ENCODE data around the gene SP7. TPM values are rescaled to one million over a fixed set of nuclear protein-coding genes. Genes with fewer than 3 reads are reported as not detected.

The SP7 gene
- total and polyA plus RNA-seq, 9 of the 15 experiments (the other 6 are each of a cell fraction or from before 2014, with no cell fraction given), result 0.04 TPM; not detected in 8

- TF ChIP-seq PHF21A (IDR thresholded peaks at IDR 0.05; ENCODE audit: borderline replicate concordance, low read depth) (0 out of 2 replicates have a peak, but pooled peaks have one; percentile 43), TRIM28 (IDR thresholded peaks at IDR 0.05) (0 out of 2 replicates have a peak, but pooled peaks have one; percentile 32), KLF16 (IDR thresholded peaks at IDR 0.05) (0 out of 2 replicates have a peak, but pooled peaks have one; percentile 14), FOXA3 (CRISPR knock-in tag; conservative IDR thresholded peaks at IDR 0.05 in 1 of 2, IDR thresholded peaks at IDR 0.05 in 1 of 2) (no peak), NR1H2 (CRISPR knock-in tag; IDR thresholded peaks at IDR 0.05) (no peak), CBX5 (IDR thresholded peaks at IDR 0.05; ENCODE audit: borderline replicate concordance, low read depth) (no peak), KDM5B (IDR thresholded peaks at IDR 0.05; ENCODE audit: insufficient replicate concordance, low read depth, low read length) (no peak), LCOR (CRISPR knock-in tag; IDR thresholded peaks at IDR 0.05) (0 out of 2 replicates have a peak, but pooled peaks have one; percentile 18), GTF2A2 (tag; IDR thresholded peaks at IDR 0.05) (no peak), PHF20 (IDR thresholded peaks at IDR 0.05; ENCODE audit: partially characterized antibody) (no peak), ZNF140 (CRISPR knock-in tag; IDR thresholded peaks at IDR 0.05) (no peak), SPI1 (IDR thresholded peaks at IDR 0.05; ENCODE audit: borderline replicate concordance, low read depth, low read length) (no peak), TSC22D4 (tag; IDR thresholded peaks at IDR 0.05) (no peak), RBM14 (IDR thresholded peaks at IDR 0.05; ENCODE audit: borderline replicate concordance, insufficient read depth, low read depth, low read length) (no peak), KHSRP (IDR thresholded peaks at IDR 0.05) (no peak), CXXC5 (CRISPR knock-in tag; IDR thresholded peaks at IDR 0.05) (peak; percentile 63; the same call in 1 of the 2 replicates), TBP (optimal IDR thresholded peaks at IDR 0.05; ENCODE audit: low read depth, low read length) (no peak), ZNF785 (CRISPR knock-in tag; IDR thresholded peaks at IDR 0.05) (no peak), NFE2L1 (tag; IDR thresholded peaks at IDR 0.05; ENCODE audit: borderline replicate concordance, low read depth) (no peak), MAFK (IDR thresholded peaks at IDR 0.05; ENCODE audit: low read length) (no peak), SIX5 (IDR thresholded peaks at IDR 0.05; ENCODE audit: borderline replicate concordance in 1 of 2, insufficient read depth in 1 of 2, low read depth in 1 of 2, low read length in 2 of 2) (no peak), DMBX1 (CRISPR knock-in tag; IDR thresholded peaks at IDR 0.05; ENCODE audit: borderline replicate concordance) (no peak), SMARCA5 (IDR thresholded peaks at IDR 0.05) (0 out of 2 replicates have a peak, but pooled peaks have one; percentile 40), PHTF2 (CRISPR knock-in tag; IDR thresholded peaks at IDR 0.05) (no peak), E2F6 (IDR thresholded peaks at IDR 0.05; ENCODE audit: borderline replicate concordance in 1 of 2, extremely low read depth in 1 of 2, insufficient read depth in 1 of 2, insufficient read length in 1 of 2, low read depth in 1 of 2, low read length in 1 of 2, poor library complexity in 1 of 2, severe bottlenecking in 1 of 2) (no peak)
- TF ChIP-seq, protein P1, sequence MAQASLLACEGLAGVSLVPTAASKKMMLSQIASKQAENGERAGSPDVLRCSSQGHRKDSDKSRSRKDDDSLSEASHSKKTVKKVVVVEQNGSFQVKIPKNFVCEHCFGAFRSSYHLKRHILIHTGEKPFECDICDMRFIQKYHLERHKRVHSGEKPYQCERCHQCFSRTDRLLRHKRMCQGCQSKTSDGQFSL (CRISPR knock-in tag; IDR thresholded peaks at IDR 0.05), result no peak; the same call in 1 of the 2 replicates
- TF ChIP-seq, protein P1 (tag; IDR thresholded peaks at IDR 0.05), result peak in 1 of 2 experiments; percentile 66; a peak in 1 of 4 replicates
- TF ChIP-seq, protein P2, sequence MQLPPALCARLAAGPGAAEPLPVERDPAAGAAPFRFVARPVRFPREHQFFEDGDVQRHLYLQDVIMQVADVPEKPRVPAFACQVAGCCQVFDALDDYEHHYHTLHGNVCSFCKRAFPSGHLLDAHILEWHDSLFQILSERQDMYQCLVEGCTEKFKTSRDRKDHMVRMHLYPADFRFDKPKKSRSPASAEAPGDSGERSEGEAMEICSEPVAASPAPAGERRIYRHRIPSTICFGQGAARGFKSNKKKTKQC (CRISPR knock-in tag; IDR thresholded peaks at IDR 0.05), result no peak
These were observed 8.8 kb upstream of the SP7 start (continued) for GRCh38 chr12:53344824-53345485.

All from K562 (cell line).